ENCODE measurements around the gene SETD1A. TPM values are rescaled to one million over a fixed set of nuclear protein-coding genes. Genes with fewer than 3 reads are reported as not detected.

Gene SETD1A
- total RNA-seq (2022; extraction: Qiagen RNA extraction; ENCODE audit: low read depth): 17.6 to 24.3 TPM (median 21.8 TPM) in 5 replicates

GRCh38 chr16:30957456-30958174, at the start of gene SETD1A:
Gene SETD1A, plus strand, starts transcription at chr16:30957754. Its CDS starts 978 bp downstream, at chr16:30958732.

GRCh38 chr16:30923554-30924075, 33.9 kb upstream of the SETD1A start, which contains the start of gene FBXL19:
Gene FBXL19, plus strand, starts transcription at chr16:30923572. Its CDS starts 2,183 bp downstream, at chr16:30925755.

GRCh38 chr16:30948667-30949649, 8.6 kb upstream of the SETD1A start, which contains the start of gene ORAI3:
Gene ORAI3, plus strand, starts transcription at chr16:30949068. Its CDS starts 222 bp downstream, at chr16:30949290.

GRCh38 chr16:30984669-30985400, 27.3 kb downstream of the SETD1A start, which contains the start of gene HSD3B7:
Gene HSD3B7, plus strand, starts transcription at chr16:30985207. Its CDS starts 452 bp downstream, at chr16:30985659.

GRCh38 chr16:31010585-31011325, 53.2 kb downstream of the SETD1A start, which contains the start of gene STX1B:
Gene STX1B, minus strand, starts transcription at chr16:31010638. Its CDS starts 242 bp downstream, at chr16:31010396.

GRCh38 chr16:31032736-31033708, 75.5 kb downstream of the SETD1A start, which contains the start of gene STX4:
Gene STX4, plus strand, starts transcription at chr16:31033558. Its CDS starts 248 bp downstream, at chr16:31033806.

Other genes with a start within 250 kb of the SETD1A start
- gene PHKG2, start 209.3 kb upstream of the SETD1A start, total RNA-seq (2022; extraction: Qiagen RNA extraction; ENCODE audit: low read depth): 21.1 to 26.6 TPM (median 23.0 TPM) in 5 replicates
- gene CFAP119, start 195.7 kb upstream of the SETD1A start, total RNA-seq (2022; extraction: Qiagen RNA extraction; ENCODE audit: low read depth): 4.5 to 9.7 TPM (median 9.0 TPM) in 5 replicates
- gene RNF40, start 195.4 kb upstream of the SETD1A start, total RNA-seq (2022; extraction: Qiagen RNA extraction; ENCODE audit: low read depth): 77.8 to 90.9 TPM (median 89.9 TPM) in 5 replicates
- 15.6 to 19.2 TPM (median 16.4 TPM) in 5 replicates for gene ZNF629, start 170.5 kb upstream of the SETD1A start, total RNA-seq (2022; extraction: Qiagen RNA extraction; ENCODE audit: low read depth)
- 24.3 to 38.7 TPM (median 36.4 TPM) in 5 replicates for gene BCL7C, start 63.7 kb upstream of the SETD1A start, total RNA-seq (2022; extraction: Qiagen RNA extraction; ENCODE audit: low read depth)
- 0.09 to 0.23 TPM (median 0.16 TPM) in 4 of 5 replicates, not detected in the other for gene CTF1, start 61.1 kb upstream of the SETD1A start, total RNA-seq (2022; extraction: Qiagen RNA extraction; ENCODE audit: low read depth)
- gene FBXL19, start 34.2 kb upstream of the SETD1A start, total RNA-seq (2022; extraction: Qiagen RNA extraction; ENCODE audit: low read depth): 16.3 to 25.2 TPM (median 21.8 TPM) in 5 replicates
- gene ORAI3, start 8.7 kb upstream of the SETD1A start, total RNA-seq (2022; extraction: Qiagen RNA extraction; ENCODE audit: low read depth): 12.1 to 15.0 TPM (median 13.6 TPM) in 5 replicates
- 12.5 to 17.3 TPM (median 14.7 TPM) in 5 replicates for gene HSD3B7, start 27.5 kb downstream of the SETD1A start, total RNA-seq (2022; extraction: Qiagen RNA extraction; ENCODE audit: low read depth)
- 1.4 to 2.2 TPM (median 1.7 TPM) in 5 replicates for gene STX1B, start 52.9 kb downstream of the SETD1A start, total RNA-seq (2022; extraction: Qiagen RNA extraction; ENCODE audit: low read depth)
- gene STX4, start 75.8 kb downstream of the SETD1A start, total RNA-seq (2022; extraction: Qiagen RNA extraction; ENCODE audit: low read depth): 62.0 to 77.3 TPM (median 76.2 TPM) in 5 replicates
- gene ZNF668, start 116.5 kb downstream of the SETD1A start, total RNA-seq (2022; extraction: Qiagen RNA extraction; ENCODE audit: low read depth): 15.6 to 22.1 TPM (median 16.6 TPM) in 5 replicates
- gene ZNF646, start 116.7 kb downstream of the SETD1A start, total RNA-seq (2022; extraction: Qiagen RNA extraction; ENCODE audit: low read depth): 9.3 to 11.3 TPM (median 9.8 TPM) in 5 replicates
- 0.78 to 2.7 TPM (median 1.4 TPM) in 5 replicates for gene PRSS53, start 131.2 kb downstream of the SETD1A start, total RNA-seq (2022; extraction: Qiagen RNA extraction; ENCODE audit: low read depth)
- 93.5 to 141 TPM (median 138 TPM) in 5 replicates for gene VKORC1, start 137.0 kb downstream of the SETD1A start, total RNA-seq (2022; extraction: Qiagen RNA extraction; ENCODE audit: low read depth)
- 35.8 to 51.3 TPM (median 41.7 TPM) in 5 replicates for gene BCKDK, start 150.6 kb downstream of the SETD1A start, total RNA-seq (2022; extraction: Qiagen RNA extraction; ENCODE audit: low read depth)
- gene KAT8, start 159.9 kb downstream of the SETD1A start, total RNA-seq (2022; extraction: Qiagen RNA extraction; ENCODE audit: low read depth): 34.5 to 39.9 TPM (median 37.7 TPM) in 5 replicates
- 0.21 to 0.33 TPM (median 0.24 TPM) in 5 replicates for gene PRSS8, start 178.0 kb downstream of the SETD1A start, total RNA-seq (2022; extraction: Qiagen RNA extraction; ENCODE audit: low read depth)
- gene PRSS36, start 192.3 kb downstream of the SETD1A start, total RNA-seq (2022; extraction: Qiagen RNA extraction; ENCODE audit: low read depth): 0.35 to 1.1 TPM (median 0.70 TPM) in 5 replicates
- 510 to 596 TPM (median 534 TPM) in 5 replicates for gene FUS, start 222.4 kb downstream of the SETD1A start, total RNA-seq (2022; extraction: Qiagen RNA extraction; ENCODE audit: low read depth)
- gene PYCARD, start 245.0 kb downstream of the SETD1A start, total RNA-seq (2022; extraction: Qiagen RNA extraction; ENCODE audit: low read depth): 24.0 to 44.0 TPM (median 40.3 TPM) in 5 replicates

All from A549 treated with CpdA at 1 μM for 4 hours (cell line).